Measurements from ENCODE around the gene LGALS7B. TPM values are rescaled to one million over a fixed set of nuclear protein-coding genes. Genes with fewer than 3 reads are reported as not detected.

Gene LGALS7B
- total RNA-seq, 1 donor from 2014 or later = not detected

GRCh38 chr19:38838208-38838985 is 49.4 kb downstream of the LGALS7B start:
- H3K4me1 Mint-ChIP-seq (ENCODE audit: low read depth) = peaks cover 38% of the 10 kb centered on the region
- intact Hi-C loops (cut with micrococcal nuclease) = no loop called here
- no peak for DNase-seq (ENCODE audit: low spot score)
- H3K27me3 Mint-ChIP-seq (ENCODE audit: insufficient read depth) = no peaks in the 10 kb centered on the region
- H3K4me3 Mint-ChIP-seq = peak overlapping the region; percentile 49
- H3K36me3 Mint-ChIP-seq (ENCODE audit: low read depth) = peaks cover 59% of the 10 kb centered on the region
- H3K9me3 Mint-ChIP-seq = no peaks in the 10 kb centered on the region
- H3K27ac Mint-ChIP-seq = peak overlapping the region; percentile 74

- Mint-ChIP-seq H3K9me3 (no peaks in the 10 kb centered on the region), H3K4me1 (ENCODE audit: low read depth) (peaks cover 46% of the 10 kb centered on the region), H3K27ac (peak overlapping the region; percentile 74), H3K4me3 (peak overlapping the region; percentile 49), H3K36me3 (ENCODE audit: low read depth) (peaks cover 67% of the 10 kb centered on the region), H3K27me3 (ENCODE audit: insufficient read depth) (no peaks in the 10 kb centered on the region)
- no peak for DNase-seq (ENCODE audit: low spot score)
- intact Hi-C loops (cut with micrococcal nuclease) = no loop called here
Observed at GRCh38 chr19:38838986-38839761, 50.2 kb downstream of the LGALS7B start.

GRCh38 chr19:38839816-38840582 is 51.0 kb downstream of the LGALS7B start:
- DNase-seq (ENCODE audit: low spot score) = no peak
- Mint-ChIP-seq H3K4me1 (ENCODE audit: low read depth) (peaks cover 52% of the 10 kb centered on the region), H3K27me3 (ENCODE audit: insufficient read depth) (no peaks in the 10 kb centered on the region), H3K36me3 (ENCODE audit: low read depth) (peaks cover 73% of the 10 kb centered on the region), H3K4me3 (no peak overlapping the region), H3K27ac (no peak overlapping the region), H3K9me3 (no peaks in the 10 kb centered on the region)
- intact Hi-C loops (cut with micrococcal nuclease) = no loop called here

- H3K27me3 Mint-ChIP-seq (ENCODE audit: insufficient read depth) = no peaks in the 10 kb centered on the region
- peaks cover 76% of the 10 kb centered on the region for H3K36me3 Mint-ChIP-seq (ENCODE audit: low read depth)
- no peak overlapping the region for H3K4me3 Mint-ChIP-seq
- DNase-seq (ENCODE audit: low spot score) = no peak
- peak overlapping the region; percentile 83 for H3K27ac Mint-ChIP-seq
- H3K9me3 Mint-ChIP-seq = no peaks in the 10 kb centered on the region
- intact Hi-C loops (cut with micrococcal nuclease) = no loop called here
- peaks cover 56% of the 10 kb centered on the region for H3K4me1 Mint-ChIP-seq (ENCODE audit: low read depth)
Observed at GRCh38 chr19:38840583-38840968, 51.6 kb downstream of the LGALS7B start.

Other genes with a start within 250 kb of the LGALS7B start
- 159 and 182 TPM in 2 replicates for gene MAP4K1, start 171.2 kb upstream of the LGALS7B start, total RNA-seq
- gene EIF3K, start 170.0 kb upstream of the LGALS7B start, total RNA-seq = 309 and 326 TPM in 2 replicates
- gene ACTN4, start 141.6 kb upstream of the LGALS7B start, total RNA-seq = 281 and 287 TPM in 2 replicates
- 1.1 and 2.5 TPM in 2 replicates for gene CAPN12, start 44.7 kb upstream of the LGALS7B start, total RNA-seq
- not detected in 2 replicates for gene LGALS7, start 15.7 kb upstream of the LGALS7B start, total RNA-seq
- 1.1 and 1.3 TPM in 2 replicates for gene LGALS4, start 23.7 kb downstream of the LGALS7B start, total RNA-seq
- 125 and 132 TPM in 2 replicates for gene ECH1, start 42.6 kb downstream of the LGALS7B start, total RNA-seq
- 632 and 659 TPM in 2 replicates for gene HNRNPL, start 60.8 kb downstream of the LGALS7B start, total RNA-seq
- 70.7 and 73.1 TPM in 2 replicates for gene RINL, start 89.1 kb downstream of the LGALS7B start, total RNA-seq
- gene SIRT2, start 110.4 kb downstream of the LGALS7B start, total RNA-seq = 28.3 and 28.7 TPM in 2 replicates
- 98.1 and 102 TPM in 2 replicates for gene NFKBIB, start 110.8 kb downstream of the LGALS7B start, total RNA-seq
- gene CCER2, start 123.0 kb downstream of the LGALS7B start, total RNA-seq = 0.67 and 0.88 TPM in 2 replicates
- 36.5 and 38.4 TPM in 2 replicates for gene SARS2, start 141.6 kb downstream of the LGALS7B start, total RNA-seq
- 118 and 120 TPM in 2 replicates for gene MRPS12, start 141.7 kb downstream of the LGALS7B start, total RNA-seq
- 0.10 TPM in 1 of 2 replicates, not detected in the other for gene FBXO17, start 186.5 kb downstream of the LGALS7B start, total RNA-seq
- gene FBXO27, start 243.3 kb downstream of the LGALS7B start, total RNA-seq = 0.12 and 0.54 TPM in 2 replicates